Progenitor cell of endocrine pancreas (in vitro differentiated cells): ENCODE results near the gene KLF9. TPM values are rescaled to one million over a fixed set of nuclear protein-coding genes. Genes with fewer than 3 reads are reported as not detected.

Experiments
- DNase-seq: peaks from one replicate; pipeline ENCODE4 v3.0.0; 2021; ENCODE audit warnings: low spot score; ENCODE audit not compliant: unreplicated experiment
- H3K27ac Mint-ChIP-seq: 2 replicates; pipeline ENCODE4 v1.8.0; 2021; ENCODE audit warnings: mild to moderate bottlenecking, moderate library complexity, mixed read lengths
- H3K27me3 Mint-ChIP-seq: 2 replicates; pipeline ENCODE4 v1.8.0; 2021; ENCODE audit warnings: mixed read lengths
- H3K36me3 Mint-ChIP-seq: 2 replicates; pipeline ENCODE4 v1.8.0; 2022; ENCODE audit warnings: mixed read lengths; ENCODE audit not compliant: insufficient read depth
- H3K4me1 Mint-ChIP-seq: 2 replicates; pipeline ENCODE4 v1.8.0; 2021; ENCODE audit warnings: low read depth, mixed read lengths
- H3K4me3 Mint-ChIP-seq: 2 replicates; pipeline ENCODE4 v1.8.0; 2021; ENCODE audit warnings: low read depth, mild to moderate bottlenecking, moderate library complexity, mixed read lengths
- H3K9me3 Mint-ChIP-seq: 2 replicates; pipeline ENCODE4 v1.8.0; 2021; ENCODE audit warnings: low read depth, mixed read lengths
- total RNA-seq: library from RNA; stranded (reverse); gene quantifications from 2 replicates; pipeline ENCODE4 v1.2.1, GENCODE V29; 2021
- TF ChIP-seq, protein P1 (sequence below): fragments of 200-600 bp; sonication (generic); IDR thresholded peaks from one replicate; pipeline ENCODE4 v1.5.0; 2021; ENCODE audit warnings: antibody characterized with exemption, mild to moderate bottlenecking; ENCODE audit not compliant: unreplicated experiment

The KLF9 gene
- total RNA-seq, 1 donor from 2014 or later: 0.57 TPM

- H3K27me3 Mint-ChIP-seq: no peaks in the 10 kb centered on the region
- no peak overlapping the region for H3K4me3 Mint-ChIP-seq
- H3K4me1 Mint-ChIP-seq: no peaks in the 10 kb centered on the region
- no peak overlapping the region for H3K27ac Mint-ChIP-seq
- TF ChIP-seq, protein P1, sequence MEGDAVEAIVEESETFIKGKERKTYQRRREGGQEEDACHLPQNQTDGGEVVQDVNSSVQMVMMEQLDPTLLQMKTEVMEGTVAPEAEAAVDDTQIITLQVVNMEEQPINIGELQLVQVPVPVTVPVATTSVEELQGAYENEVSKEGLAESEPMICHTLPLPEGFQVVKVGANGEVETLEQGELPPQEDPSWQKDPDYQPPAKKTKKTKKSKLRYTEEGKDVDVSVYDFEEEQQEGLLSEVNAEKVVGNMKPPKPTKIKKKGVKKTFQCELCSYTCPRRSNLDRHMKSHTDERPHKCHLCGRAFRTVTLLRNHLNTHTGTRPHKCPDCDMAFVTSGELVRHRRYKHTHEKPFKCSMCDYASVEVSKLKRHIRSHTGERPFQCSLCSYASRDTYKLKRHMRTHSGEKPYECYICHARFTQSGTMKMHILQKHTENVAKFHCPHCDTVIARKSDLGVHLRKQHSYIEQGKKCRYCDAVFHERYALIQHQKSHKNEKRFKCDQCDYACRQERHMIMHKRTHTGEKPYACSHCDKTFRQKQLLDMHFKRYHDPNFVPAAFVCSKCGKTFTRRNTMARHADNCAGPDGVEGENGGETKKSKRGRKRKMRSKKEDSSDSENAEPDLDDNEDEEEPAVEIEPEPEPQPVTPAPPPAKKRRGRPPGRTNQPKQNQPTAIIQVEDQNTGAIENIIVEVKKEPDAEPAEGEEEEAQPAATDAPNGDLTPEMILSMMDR: no peak
- H3K36me3 Mint-ChIP-seq: peaks cover 10% of the 10 kb centered on the region
- no peak for DNase-seq
- H3K9me3 Mint-ChIP-seq: peaks cover 4% of the 10 kb centered on the region
Measured at GRCh38 chr9:70363760-70364159, 50.7 kb downstream of the KLF9 start.

DNA sequence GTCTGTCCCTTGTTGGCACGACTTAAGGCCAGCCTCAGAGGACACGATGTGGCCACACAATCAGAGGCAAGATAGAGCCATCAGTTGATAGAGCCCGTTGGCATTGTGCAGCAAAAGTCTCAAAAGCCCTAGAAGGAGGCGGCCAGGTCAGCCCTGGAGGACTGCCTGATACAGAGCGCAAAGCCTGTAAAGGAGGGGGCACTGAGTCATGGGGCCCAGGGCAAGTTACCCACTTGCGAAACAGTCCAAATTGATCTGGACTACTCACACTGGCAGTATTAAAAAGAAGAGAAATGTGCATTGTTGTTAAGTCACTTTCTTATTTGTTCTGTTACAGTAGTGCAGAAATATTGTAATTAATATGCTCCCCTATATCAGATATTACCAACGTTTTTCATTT is 51.5 kb downstream of the KLF9 start:
- Mint-ChIP-seq H3K27me3 (no peaks in the 10 kb centered on the region), H3K4me1 (no peaks in the 10 kb centered on the region)

GRCh38 chr9:70355801-70356200 is 58.7 kb downstream of the KLF9 start:
- Mint-ChIP-seq H3K4me1 (no peaks in the 10 kb centered on the region), H3K27ac (no peak overlapping the region), H3K9me3 (no peaks in the 10 kb centered on the region), H3K4me3 (no peak overlapping the region), H3K27me3 (no peaks in the 10 kb centered on the region), H3K36me3 (peaks cover 6% of the 10 kb centered on the region)
- no peak for DNase-seq
- TF ChIP-seq, protein P1: no peak

More for the DNA sequence above, 51.5 kb downstream of the KLF9 start:
- no peak overlapping the region for H3K27ac Mint-ChIP-seq
- DNase-seq: no peak
- TF ChIP-seq, protein P1: no peak
- no peak overlapping the region for H3K4me3 Mint-ChIP-seq
- H3K36me3 Mint-ChIP-seq: peaks cover 11% of the 10 kb centered on the region
- peaks cover 4% of the 10 kb centered on the region for H3K9me3 Mint-ChIP-seq

- Mint-ChIP-seq H3K27ac (no peak overlapping the region), H3K36me3 (peaks cover 6% of the 10 kb centered on the region), H3K4me1 (no peaks in the 10 kb centered on the region), H3K4me3 (no peak overlapping the region), H3K9me3 (no peaks in the 10 kb centered on the region), H3K27me3 (no peaks in the 10 kb centered on the region)
- TF ChIP-seq, protein P1: peak; percentile 25
- DNase-seq: no peak
Measured at GRCh38 chr9:70352802-70353201, 61.7 kb downstream of the KLF9 start.

DNA sequence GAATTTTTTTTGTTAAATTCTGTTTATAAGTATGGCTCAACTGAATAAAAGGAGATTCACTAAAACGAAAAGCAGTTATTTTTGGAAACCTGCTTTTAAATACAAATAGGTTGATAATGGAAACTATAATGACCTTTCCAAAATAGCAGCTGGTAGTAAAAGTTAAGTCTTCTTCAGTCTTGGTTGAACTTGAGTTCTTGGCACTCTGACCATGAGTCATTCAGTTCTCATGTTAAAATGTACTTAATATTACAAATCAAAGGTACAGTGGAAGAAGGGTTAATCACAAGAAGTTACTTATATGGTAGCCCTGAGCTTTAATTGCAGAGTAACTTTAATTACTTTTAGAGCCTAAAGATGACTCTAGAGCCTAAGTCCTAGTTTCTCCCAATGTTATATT is 62.1 kb downstream of the KLF9 start:
- DNase-seq: no peak
- no peaks in the 10 kb centered on the region for H3K9me3 Mint-ChIP-seq
- H3K4me3 Mint-ChIP-seq: no peak overlapping the region
- no peaks in the 10 kb centered on the region for H3K4me1 Mint-ChIP-seq
- H3K27me3 Mint-ChIP-seq: no peaks in the 10 kb centered on the region
- peaks cover 8% of the 10 kb centered on the region for H3K36me3 Mint-ChIP-seq
- H3K27ac Mint-ChIP-seq: no peak overlapping the region
- TF ChIP-seq, protein P1: no peak
